HG02610 (cell line): ENCODE results near the gene AKT3.

ENCODE experiments used
- ATAC-seq: cut with Tn5 transposase; IDR thresholded peaks from one replicate; pipeline ENCODE4 v1.9.1; 2021; ENCODE audit warnings: mild to moderate bottlenecking, moderate library complexity; ENCODE audit not compliant: unreplicated experiment

AKT3 gene

GRCh38 chr1:243471754-243472745 is 378.0 kb downstream of the AKT3 start:
- ATAC-seq, result peak; percentile 86

- no peak for ATAC-seq
Measured at GRCh38 chr1:243471026-243471685, 378.9 kb downstream of the AKT3 start.

GRCh38 chr1:243470502-243470901 is 379.5 kb downstream of the AKT3 start:
- no peak for ATAC-seq

- no peak for ATAC-seq
Measured at GRCh38 chr1:243469497-243469896, 380.5 kb downstream of the AKT3 start.

- no peak for ATAC-seq
Measured at GRCh38 chr1:243465738-243466137, 384.3 kb downstream of the AKT3 start.

GRCh38 chr1:243465081-243465480 is 385.0 kb downstream of the AKT3 start:
- ATAC-seq, result no peak

GRCh38 chr1:243462929-243463697 is 386.9 kb downstream of the AKT3 start:
- ATAC-seq, result no peak

GRCh38 chr1:243461700-243462099 is 388.3 kb downstream of the AKT3 start:
- ATAC-seq, result no peak

GRCh38 chr1:243459059-243459458 is 391.0 kb downstream of the AKT3 start:
- ATAC-seq, result no peak

- ATAC-seq, result no peak
Measured at GRCh38 chr1:243457363-243457982, 392.6 kb downstream of the AKT3 start.

- ATAC-seq, result no peak
Measured at GRCh38 chr1:243455760-243456651, 394.0 kb downstream of the AKT3 start.

- no peak for ATAC-seq
Measured at GRCh38 chr1:243454328-243454997, 395.6 kb downstream of the AKT3 start.

- ATAC-seq, result no peak
Measured at GRCh38 chr1:243452092-243452491, 398.0 kb downstream of the AKT3 start.

GRCh38 chr1:243449373-243449772 is 400.7 kb downstream of the AKT3 start:
- ATAC-seq, result no peak

- ATAC-seq, result no peak
Measured at GRCh38 chr1:243447844-243448243, 402.2 kb downstream of the AKT3 start.

GRCh38 chr1:243447347-243447746 is 402.7 kb downstream of the AKT3 start:
- ATAC-seq, result no peak

GRCh38 chr1:243443557-243443956 is 406.5 kb downstream of the AKT3 start:
- ATAC-seq, result no peak

GRCh38 chr1:243441601-243442000 is 408.4 kb downstream of the AKT3 start:
- no peak for ATAC-seq

- ATAC-seq, result no peak
Measured at GRCh38 chr1:243440406-243440805, 409.6 kb downstream of the AKT3 start.
